SU-DHL-6 (cell line): ENCODE data around the gene LDLRAD3.

Experiments used
- H2AFZ ChIP-seq: fragments of 200-600 bp; sonication (generic); 2 replicates; pipeline ENCODE4 v1.6.1; 2014; ENCODE audit warnings: low read depth, mild to moderate bottlenecking, moderate library complexity, mixed read lengths, antibody characterized with exemption, low read length; ENCODE audit not compliant: severe bottlenecking
- H3F3A ChIP-seq: fragments of 200-600 bp; shearing (Covaris generic); 2 replicates; pipeline ENCODE4 v1.6.0; 2016; ENCODE audit warnings: antibody characterized with exemption, mild to moderate bottlenecking; ENCODE audit not compliant: insufficient read depth
- H3K27ac ChIP-seq: fragments of 200-600 bp; sonication (generic); 2 replicates; pipeline ENCODE4 v1.5.1; 2016; ENCODE audit warnings: low read depth, mild to moderate bottlenecking, low read length, moderate library complexity, mixed read lengths
- H3K27me3 ChIP-seq: fragments of 200-600 bp; sonication (generic), shearing (Covaris generic); 2 replicates; pipeline ENCODE4 v1.6.0; 2014; ENCODE audit warnings: mild to moderate bottlenecking, low read length
- H3K36me3 ChIP-seq: fragments of 200-600 bp; sonication (generic); 2 replicates; pipeline ENCODE4 v1.6.1; 2014; ENCODE audit warnings: mild to moderate bottlenecking, low read length, mixed read lengths
- H3K4me2 ChIP-seq: fragments of 300-600, 200-600 bp; shearing (Covaris generic), sonication (generic); 2 replicates; pipeline ENCODE4 v1.6.0; 2014; ENCODE audit warnings: low read length, low read depth, mild to moderate bottlenecking; ENCODE audit not compliant: poor library complexity, severe bottlenecking
- H3K4me3 ChIP-seq: fragments of 200-600 bp; sonication (generic); 2 replicates; pipeline ENCODE4 v1.5.1; 2014; ENCODE audit warnings: antibody characterized with exemption, low read length, mild to moderate bottlenecking, mixed read lengths; ENCODE audit not compliant: insufficient read depth, poor library complexity, severe bottlenecking
- H3K79me2 ChIP-seq: fragments of 200-600 bp; sonication (generic); 2 replicates; pipeline ENCODE4 v1.6.1; 2014; ENCODE audit warnings: mild to moderate bottlenecking, low read length, moderate library complexity; ENCODE audit not compliant: insufficient read depth
- H3K9ac ChIP-seq: fragments of 200-600 bp; sonication (generic); 2 replicates; pipeline ENCODE4 v1.7.0; 2014; ENCODE audit warnings: mild to moderate bottlenecking, low read length
- H3K9me2 ChIP-seq: fragments of 200-600 bp; sonication (generic); replicated peaks from 2 replicates; pipeline ENCODE4 v1.6.1; 2014; ENCODE audit warnings: low read length; ENCODE audit not compliant: insufficient read depth
- H3K9me3 ChIP-seq: fragments of 200-600 bp; sonication (generic); 2 replicates; pipeline ENCODE4 v1.6.1; 2014; ENCODE audit warnings: low read length, mixed read lengths; ENCODE audit not compliant: insufficient read depth
- H4K20me1 ChIP-seq: fragments of 200-600 bp; sonication (generic); 2 replicates; pipeline ENCODE4 v1.6.1; 2014; ENCODE audit warnings: low read depth, mild to moderate bottlenecking, antibody characterized with exemption, low read length, moderate library complexity, mixed read lengths
- EZH2phosphoT487 ChIP-seq: fragments of 200-600 bp; sonication (generic), shearing (Covaris generic); conservative IDR thresholded peaks from 2 replicates; pipeline ENCODE4 v1.6.1; 2018; ENCODE audit warnings: mild to moderate bottlenecking, antibody characterized with exemption, low read length, moderate library complexity, mixed read lengths
- TF ChIP-seq, protein P1 (sequence below): fragments of 200-600 bp; sonication (generic); IDR thresholded peaks from one replicate; pipeline ENCODE4 v1.5.1; 2017; ENCODE audit warnings: antibody characterized with exemption, mild to moderate bottlenecking, low read length, moderate library complexity; ENCODE audit not compliant: insufficient read depth, poor library complexity, severe bottlenecking

LDLRAD3 gene

DNA sequence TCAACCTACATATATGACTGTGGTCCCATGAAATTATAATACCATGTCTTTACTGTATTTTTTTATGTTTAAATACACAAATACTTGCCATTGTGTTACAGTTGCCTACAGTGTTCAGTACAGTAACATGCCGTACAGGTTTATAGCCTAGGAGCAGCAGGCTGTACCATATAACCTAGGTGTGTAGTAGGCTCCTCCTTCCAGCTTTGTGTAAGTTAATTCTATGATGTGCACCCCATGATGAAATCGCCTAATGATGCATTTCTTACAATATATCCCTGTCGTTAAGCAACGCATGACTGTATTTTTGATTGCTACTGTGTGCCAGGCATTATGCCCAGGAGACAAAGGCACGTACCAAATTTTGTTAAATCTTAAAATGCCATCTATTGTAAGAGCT lies 163.7 kb downstream of the LDLRAD3 start:
- H4K20me1 ChIP-seq, result no peaks in the 10 kb centered on the region
- no peak overlapping the region for H3K4me2 ChIP-seq
- H3K27me3 ChIP-seq, result no peaks in the 10 kb centered on the region
- H3K9me3 ChIP-seq, result no peaks in the 10 kb centered on the region
- H3K4me3 ChIP-seq, result no peak overlapping the region
- TF ChIP-seq, protein P1, sequence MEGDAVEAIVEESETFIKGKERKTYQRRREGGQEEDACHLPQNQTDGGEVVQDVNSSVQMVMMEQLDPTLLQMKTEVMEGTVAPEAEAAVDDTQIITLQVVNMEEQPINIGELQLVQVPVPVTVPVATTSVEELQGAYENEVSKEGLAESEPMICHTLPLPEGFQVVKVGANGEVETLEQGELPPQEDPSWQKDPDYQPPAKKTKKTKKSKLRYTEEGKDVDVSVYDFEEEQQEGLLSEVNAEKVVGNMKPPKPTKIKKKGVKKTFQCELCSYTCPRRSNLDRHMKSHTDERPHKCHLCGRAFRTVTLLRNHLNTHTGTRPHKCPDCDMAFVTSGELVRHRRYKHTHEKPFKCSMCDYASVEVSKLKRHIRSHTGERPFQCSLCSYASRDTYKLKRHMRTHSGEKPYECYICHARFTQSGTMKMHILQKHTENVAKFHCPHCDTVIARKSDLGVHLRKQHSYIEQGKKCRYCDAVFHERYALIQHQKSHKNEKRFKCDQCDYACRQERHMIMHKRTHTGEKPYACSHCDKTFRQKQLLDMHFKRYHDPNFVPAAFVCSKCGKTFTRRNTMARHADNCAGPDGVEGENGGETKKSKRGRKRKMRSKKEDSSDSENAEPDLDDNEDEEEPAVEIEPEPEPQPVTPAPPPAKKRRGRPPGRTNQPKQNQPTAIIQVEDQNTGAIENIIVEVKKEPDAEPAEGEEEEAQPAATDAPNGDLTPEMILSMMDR, result no peak
- TF ChIP-seq EZH2phosphoT487, result no peak
- H3K27ac ChIP-seq, result no peak overlapping the region
- no peak overlapping the region for H3K9ac ChIP-seq
- H3K79me2 ChIP-seq, result no peaks in the 10 kb centered on the region
- no peaks in the 10 kb centered on the region for H3K36me3 ChIP-seq
- no peaks in the 10 kb centered on the region for H3K9me2 ChIP-seq
- H2AFZ ChIP-seq, result no peak overlapping the region
- no peaks in the 10 kb centered on the region for H3F3A ChIP-seq

DNA sequence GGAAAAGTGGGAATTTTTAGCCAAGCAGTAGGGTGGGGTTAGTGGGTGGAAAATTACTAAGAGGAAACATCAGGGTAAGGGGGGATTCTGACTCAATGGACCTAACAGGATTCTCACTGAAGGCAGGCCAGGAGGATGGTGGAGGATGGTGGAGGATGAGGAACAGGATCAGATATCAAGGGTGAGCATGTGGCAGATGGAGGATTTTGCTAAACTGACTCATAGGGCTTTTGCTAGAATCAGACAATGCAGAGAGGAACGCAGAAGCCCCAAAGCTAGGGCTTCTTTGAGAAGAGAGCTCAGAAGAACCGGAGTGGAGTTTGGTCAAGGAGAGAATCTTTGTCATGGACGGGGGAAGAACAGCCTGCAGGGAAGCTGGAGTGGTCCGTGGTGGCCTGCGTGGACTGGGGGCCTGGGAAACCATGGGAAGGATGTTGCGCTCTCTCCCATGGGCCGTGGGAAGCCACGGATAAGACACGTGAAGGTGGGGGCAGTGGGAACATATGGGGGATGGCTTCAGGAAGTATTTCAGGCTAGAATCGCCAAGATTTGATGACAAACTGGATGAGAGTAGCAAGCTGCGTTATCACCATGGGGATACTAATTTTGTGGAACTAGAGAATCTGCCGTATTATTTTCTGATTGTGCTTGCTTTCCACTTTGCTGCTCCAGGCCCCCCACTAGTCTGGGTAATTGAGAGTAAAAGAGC lies 165.2 kb downstream of the LDLRAD3 start:
- H3K27ac ChIP-seq, result no peak overlapping the region
- H4K20me1 ChIP-seq, result no peaks in the 10 kb centered on the region
- no peak overlapping the region for H3K4me3 ChIP-seq
- TF ChIP-seq, protein P1, result no peak
- TF ChIP-seq EZH2phosphoT487, result no peak
- H3K36me3 ChIP-seq, result no peaks in the 10 kb centered on the region
- no peak overlapping the region for H2AFZ ChIP-seq
- H3K9me2 ChIP-seq, result no peaks in the 10 kb centered on the region
- H3K4me2 ChIP-seq, result no peak overlapping the region
- H3F3A ChIP-seq, result no peaks in the 10 kb centered on the region
- H3K9ac ChIP-seq, result no peak overlapping the region
- no peaks in the 10 kb centered on the region for H3K79me2 ChIP-seq
- no peaks in the 10 kb centered on the region for H3K9me3 ChIP-seq
- H3K27me3 ChIP-seq, result no peaks in the 10 kb centered on the region

DNA sequence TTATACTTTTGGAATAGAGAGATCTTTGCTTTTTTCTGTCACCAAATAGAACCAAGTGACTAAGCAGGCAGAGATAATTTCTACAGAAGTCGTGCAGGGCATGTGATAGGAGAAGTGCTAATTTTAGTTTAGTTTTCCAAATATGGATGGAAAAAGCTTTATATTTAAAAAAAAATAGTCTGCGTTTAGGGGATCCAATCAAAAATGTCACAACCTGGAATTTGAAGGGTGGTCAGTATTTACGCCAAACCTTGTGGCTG lies 165.7 kb downstream of the LDLRAD3 start:
- Histone ChIP-seq H3K9me3 (no peaks in the 10 kb centered on the region), H3F3A (no peaks in the 10 kb centered on the region), H3K79me2 (no peaks in the 10 kb centered on the region), H3K4me2 (no peak overlapping the region), H3K4me3 (no peak overlapping the region), H4K20me1 (no peaks in the 10 kb centered on the region), H2AFZ (no peak overlapping the region), H3K36me3 (no peaks in the 10 kb centered on the region), H3K9ac (no peak overlapping the region), H3K27ac (no peak overlapping the region), H3K27me3 (no peaks in the 10 kb centered on the region), H3K9me2 (no peaks in the 10 kb centered on the region)
- TF ChIP-seq, protein P1, result no peak
- no peak for TF ChIP-seq EZH2phosphoT487
